Nephron (organoid): Measurements from ENCODE around the gene MYO7B.

Experiments used
- H3K27ac Mint-ChIP-seq, 3 experiments: 2 replicates each; pipeline ENCODE4 v1.8.0; 2020; ENCODE audit warnings: mixed read lengths in 3 of 3, mild to moderate bottlenecking in 2 of 3, moderate library complexity in 1 of 3
- H3K27me3 Mint-ChIP-seq: 2 replicates; pipeline ENCODE4 v1.8.0; 2021; ENCODE audit warnings: low read depth, mild to moderate bottlenecking, moderate library complexity, mixed read lengths
- H3K36me3 Mint-ChIP-seq: 2 replicates; pipeline ENCODE4 v1.8.0; 2020; ENCODE audit warnings: low read depth, mixed read lengths
- H3K4me1 Mint-ChIP-seq: 2 replicates; pipeline ENCODE4 v1.8.0; 2020; ENCODE audit warnings: mixed read lengths
- H3K4me3 Mint-ChIP-seq, 3 experiments: 2 replicates each; pipeline ENCODE4 v1.8.0; 2020; ENCODE audit warnings: mild to moderate bottlenecking in 3 of 3, mixed read lengths in 3 of 3, moderate library complexity in 2 of 3
- H3K9me3 Mint-ChIP-seq: 2 replicates; pipeline ENCODE4 v1.8.0; 2020; ENCODE audit warnings: mixed read lengths
- CTCF ChIP-seq, 3 experiments: fragments of 200-600 bp; sonication (generic); IDR thresholded peaks; one replicate each; pipeline ENCODE4 v1.5.0; 2021; ENCODE audit warnings: antibody characterized with exemption in 3 of 3; ENCODE audit not compliant: unreplicated experiment in 3 of 3

MYO7B gene

GRCh38 chr2:127586136-127586535, 50.7 kb downstream of the MYO7B start:
- no peak overlapping the region for H3K4me3 Mint-ChIP-seq
- H3K36me3 Mint-ChIP-seq = no peaks in the 10 kb centered on the region
- peaks cover 13% of the 10 kb centered on the region for H3K27me3 Mint-ChIP-seq
- H3K9me3 Mint-ChIP-seq = no peaks in the 10 kb centered on the region
- H3K27ac Mint-ChIP-seq = no peak overlapping the region
- no peak for TF ChIP-seq CTCF (IDR thresholded peaks at IDR 0.05; ENCODE audit: unreplicated experiment in 3 of 3)
- H3K4me1 Mint-ChIP-seq = no peaks in the 10 kb centered on the region

- TF ChIP-seq CTCF (IDR thresholded peaks at IDR 0.05; ENCODE audit: unreplicated experiment in 3 of 3) = no peak
- no peak overlapping the region for H3K4me3 Mint-ChIP-seq
- no peak overlapping the region for H3K27ac Mint-ChIP-seq
- no peaks in the 10 kb centered on the region for H3K4me1 Mint-ChIP-seq
- peaks cover 13% of the 10 kb centered on the region for H3K27me3 Mint-ChIP-seq
- H3K9me3 Mint-ChIP-seq = no peaks in the 10 kb centered on the region
- no peaks in the 10 kb centered on the region for H3K36me3 Mint-ChIP-seq
Measured at GRCh38 chr2:127586746-127587295, 51.3 kb downstream of the MYO7B start.

GRCh38 chr2:127588241-127588640, 52.8 kb downstream of the MYO7B start:
- Mint-ChIP-seq H3K27me3 (peaks cover 13% of the 10 kb centered on the region), H3K4me1 (no peaks in the 10 kb centered on the region), H3K4me3 (no peak overlapping the region), H3K9me3 (no peaks in the 10 kb centered on the region), H3K36me3 (no peaks in the 10 kb centered on the region), H3K27ac (no peak overlapping the region)
- TF ChIP-seq CTCF (IDR thresholded peaks at IDR 0.05; ENCODE audit: unreplicated experiment in 3 of 3) = no peak

- no peaks in the 10 kb centered on the region for H3K36me3 Mint-ChIP-seq
- no peak overlapping the region for H3K27ac Mint-ChIP-seq
- H3K4me1 Mint-ChIP-seq = no peaks in the 10 kb centered on the region
- peaks cover 13% of the 10 kb centered on the region for H3K27me3 Mint-ChIP-seq
- no peak for TF ChIP-seq CTCF (IDR thresholded peaks at IDR 0.05; ENCODE audit: unreplicated experiment in 3 of 3)
- H3K4me3 Mint-ChIP-seq = no peak overlapping the region
- no peaks in the 10 kb centered on the region for H3K9me3 Mint-ChIP-seq
Measured at GRCh38 chr2:127589358-127589757, 53.9 kb downstream of the MYO7B start.

- Mint-ChIP-seq H3K27ac (no peak overlapping the region), H3K27me3 (peaks cover 13% of the 10 kb centered on the region), H3K4me1 (no peaks in the 10 kb centered on the region), H3K9me3 (no peaks in the 10 kb centered on the region), H3K4me3 (no peak overlapping the region), H3K36me3 (no peaks in the 10 kb centered on the region)
- no peak for TF ChIP-seq CTCF (IDR thresholded peaks at IDR 0.05; ENCODE audit: unreplicated experiment in 3 of 3)
Measured at GRCh38 chr2:127589841-127590240, 54.4 kb downstream of the MYO7B start.

- H3K4me3 Mint-ChIP-seq = no peak overlapping the region
- no peak for TF ChIP-seq CTCF (IDR thresholded peaks at IDR 0.05; ENCODE audit: unreplicated experiment in 3 of 3)
- H3K4me1 Mint-ChIP-seq = no peaks in the 10 kb centered on the region
- no peaks in the 10 kb centered on the region for H3K9me3 Mint-ChIP-seq
- peaks cover 13% of the 10 kb centered on the region for H3K27me3 Mint-ChIP-seq
- peaks cover 2% of the 10 kb centered on the region for H3K36me3 Mint-ChIP-seq
- H3K27ac Mint-ChIP-seq = no peak overlapping the region
Measured at GRCh38 chr2:127590386-127591190, 55.1 kb downstream of the MYO7B start.
